K562 (cell line): ENCODE results near the gene RAB21. TPM values are rescaled to one million over a fixed set of nuclear protein-coding genes. Genes with fewer than 3 reads are reported as not detected.

Experiments
- BCOR ChIP-seq: fragments of 450-650 bp; IDR thresholded peaks from 2 replicates; pipeline ENCODE4 v1.6.1; 2016
- CCNT2 ChIP-seq: IDR thresholded peaks from 2 replicates; pipeline ENCODE4 v1.6.1; 2011; ENCODE audit warnings: borderline replicate concordance, low read depth, mild to moderate bottlenecking, moderate library complexity, mixed read lengths, low read length; ENCODE audit not compliant: insufficient read length; ENCODE audit errors: extremely low read depth
- HDAC1 ChIP-seq, 2 experiments: fragments of 450-650 bp; IDR thresholded peaks; 2 replicates each; pipeline ENCODE4 v1.6.1; 2016 to 2017; ENCODE audit warnings: inconsistent platforms in 1 of 2, mild to moderate bottlenecking in 1 of 2, moderate library complexity in 1 of 2
- MAFG ChIP-seq: fragments of 450-650 bp; conservative IDR thresholded peaks from 2 replicates; pipeline ENCODE4 v1.6.1; 2016; ENCODE audit warnings: missing genetic modification characterization, missing compliant biosample characterization
- MIER1 ChIP-seq: fragments of 450-650 bp; IDR thresholded peaks from 2 replicates; pipeline ENCODE4 v1.6.1; 2016; ENCODE audit warnings: antibody characterized with exemption, mild to moderate bottlenecking, low read depth
- PRPF4 ChIP-seq: fragments of 200-400 bp; formaldehyde crosslinking; IDR thresholded peaks from one replicate; pipeline ENCODE4 v1.6.1; 2017; ENCODE audit warnings: low read length, low read depth, mild to moderate bottlenecking; ENCODE audit not compliant: insufficient read depth, poor library complexity, severe bottlenecking
- SRSF3 ChIP-seq: fragments of 200-400 bp; formaldehyde crosslinking; IDR thresholded peaks from 2 replicates; pipeline ENCODE4 v1.6.1; 2016; ENCODE audit warnings: mild to moderate bottlenecking, low read length, moderate library complexity; ENCODE audit not compliant: insufficient read depth
- TAL1 ChIP-seq: fragments of 450-650 bp; IDR thresholded peaks from 2 replicates; pipeline ENCODE4 v1.6.1; 2016; ENCODE audit warnings: mild to moderate bottlenecking
- ZKSCAN1 ChIP-seq: fragments of 150-350 bp; IDR thresholded peaks from 2 replicates; pipeline ENCODE4 v1.6.1; 2016; ENCODE audit warnings: low read depth, low read length
- ZKSCAN3 ChIP-seq: fragments of 250-450 bp; sonication (Bioruptor Pico); IDR thresholded peaks from 2 replicates; pipeline ENCODE4 v1.4.0; 2020
- ZNF274 ChIP-seq: IDR thresholded peaks from 2 replicates; pipeline ENCODE4 v1.6.1; 2011; ENCODE audit warnings: low read depth, mild to moderate bottlenecking, low read length, moderate library complexity, borderline replicate concordance
- ZNF76 ChIP-seq: fragments of 250-450 bp; sonication (Bioruptor Pico); IDR thresholded peaks from 2 replicates; pipeline ENCODE4 v1.4.0; 2020; ENCODE audit warnings: mild to moderate bottlenecking, moderate library complexity, borderline replicate concordance
- polyA plus RNA-seq, 8 experiments: library from polyadenylated mRNA; depleted of rRNA in 4 of 8; stranded (reverse) in 5 of 8; unstranded in 3 of 8; fragments of >200 nt; fragmentation: Nextera tagmentation in 2 of 8; fragmentation: Illumina TruSeq in 1 of 8; extraction: Ambion mirVana in 2 of 8; extraction: Trizol in 1 of 8; gene quantifications; 2 replicates each; pipeline versions ENCODE4 v1.2.1 to v1.2.3, GENCODE V29; 2011 to 2014; ENCODE audit warnings: inconsistent platforms in 1 of 8, missing spikeins in 1 of 8
- total RNA-seq, 7 experiments: library from RNA; depleted of rRNA in 6 of 7; stranded (reverse); fragments of >200 nt in 6 of 7; fragmentation: Illumina TruSeq in 2 of 7; extraction: Trizol in 2 of 7; gene quantifications; 2 replicates each; pipeline versions ENCODE4 v1.2.1 to v1.2.3, GENCODE V29; 2011 to 2021; ENCODE audit warnings: low replicate concordance in 1 of 7
- TF ChIP-seq, protein P1 (sequence below): conservative IDR thresholded peaks from 2 replicates; pipeline ENCODE4 v1.6.1; 2011; ENCODE audit warnings: low read depth, mild to moderate bottlenecking, low read length; ENCODE audit not compliant: control insufficient read depth
- TF ChIP-seq, protein P2 (sequence below): fragments of 250-450 bp; sonication (Bioruptor Pico); IDR thresholded peaks from 2 replicates; pipeline ENCODE4 v1.4.0; 2020; ENCODE audit warnings: mild to moderate bottlenecking, moderate library complexity
- TF ChIP-seq, protein P3 (sequence below): sonication (generic); formaldehyde crosslinking; IDR thresholded peaks from 2 replicates; pipeline ENCODE4 v1.9.0; 2022; ENCODE audit warnings: mild to moderate bottlenecking, missing genetic modification reagents
- TF ChIP-seq, protein P4 (sequence below): fragments of 450-650 bp; IDR thresholded peaks from one replicate; pipeline ENCODE4 v1.6.1; 2018; ENCODE audit warnings: mild to moderate bottlenecking, moderate library complexity; ENCODE audit not compliant: partially characterized antibody
- TF ChIP-seq, protein P5 (sequence below): sonication (generic); formaldehyde crosslinking; IDR thresholded peaks from 2 replicates; pipeline ENCODE4 v1.8.0; 2022; ENCODE audit warnings: mild to moderate bottlenecking, missing genetic modification reagents
- TF ChIP-seq, protein P6 (sequence below): fragments of 250-450 bp; sonication (Bioruptor Pico); IDR thresholded peaks from 2 replicates; pipeline ENCODE4 v1.5.0; 2021
- TF ChIP-seq, protein P7 (sequence below): sonication (generic); formaldehyde crosslinking; IDR thresholded peaks from 2 replicates; pipeline ENCODE4 v1.8.1; 2023; ENCODE audit warnings: mild to moderate bottlenecking, missing genetic modification reagents

RAB21 gene
- total and polyA plus RNA-seq, 9 of the 15 experiments (the other 6 are each of a cell fraction or from before 2014, with no cell fraction given) = 5.3 to 45.6 (median 19.6) TPM

DNA sequence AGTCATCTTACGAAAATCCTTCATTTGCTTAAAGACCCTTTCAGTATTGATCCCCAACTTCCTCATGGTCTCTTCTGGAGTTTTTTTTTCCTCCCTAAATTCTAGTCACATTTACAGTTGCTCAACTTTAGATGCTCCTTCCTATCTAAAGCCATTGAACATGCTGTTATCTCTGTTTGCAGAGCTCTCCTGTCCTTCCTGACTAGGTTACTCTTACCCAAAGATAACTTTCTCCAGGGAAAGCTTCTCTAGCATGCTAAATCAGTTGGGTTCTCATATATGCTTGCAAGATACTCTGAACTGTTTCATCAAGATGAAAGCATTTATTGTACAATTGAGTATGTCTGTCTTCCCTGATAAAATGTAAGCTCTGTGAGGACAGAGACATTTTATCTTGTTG lies 1.8 kb upstream of the RAB21 start (continued):
- TF ChIP-seq, protein P1, sequence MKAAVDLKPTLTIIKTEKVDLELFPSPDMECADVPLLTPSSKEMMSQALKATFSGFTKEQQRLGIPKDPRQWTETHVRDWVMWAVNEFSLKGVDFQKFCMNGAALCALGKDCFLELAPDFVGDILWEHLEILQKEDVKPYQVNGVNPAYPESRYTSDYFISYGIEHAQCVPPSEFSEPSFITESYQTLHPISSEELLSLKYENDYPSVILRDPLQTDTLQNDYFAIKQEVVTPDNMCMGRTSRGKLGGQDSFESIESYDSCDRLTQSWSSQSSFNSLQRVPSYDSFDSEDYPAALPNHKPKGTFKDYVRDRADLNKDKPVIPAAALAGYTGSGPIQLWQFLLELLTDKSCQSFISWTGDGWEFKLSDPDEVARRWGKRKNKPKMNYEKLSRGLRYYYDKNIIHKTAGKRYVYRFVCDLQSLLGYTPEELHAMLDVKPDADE = no peak
- TF ChIP-seq MIER1 = no peak
- TF ChIP-seq TAL1 = peak; percentile 96
- TF ChIP-seq, protein P2, sequence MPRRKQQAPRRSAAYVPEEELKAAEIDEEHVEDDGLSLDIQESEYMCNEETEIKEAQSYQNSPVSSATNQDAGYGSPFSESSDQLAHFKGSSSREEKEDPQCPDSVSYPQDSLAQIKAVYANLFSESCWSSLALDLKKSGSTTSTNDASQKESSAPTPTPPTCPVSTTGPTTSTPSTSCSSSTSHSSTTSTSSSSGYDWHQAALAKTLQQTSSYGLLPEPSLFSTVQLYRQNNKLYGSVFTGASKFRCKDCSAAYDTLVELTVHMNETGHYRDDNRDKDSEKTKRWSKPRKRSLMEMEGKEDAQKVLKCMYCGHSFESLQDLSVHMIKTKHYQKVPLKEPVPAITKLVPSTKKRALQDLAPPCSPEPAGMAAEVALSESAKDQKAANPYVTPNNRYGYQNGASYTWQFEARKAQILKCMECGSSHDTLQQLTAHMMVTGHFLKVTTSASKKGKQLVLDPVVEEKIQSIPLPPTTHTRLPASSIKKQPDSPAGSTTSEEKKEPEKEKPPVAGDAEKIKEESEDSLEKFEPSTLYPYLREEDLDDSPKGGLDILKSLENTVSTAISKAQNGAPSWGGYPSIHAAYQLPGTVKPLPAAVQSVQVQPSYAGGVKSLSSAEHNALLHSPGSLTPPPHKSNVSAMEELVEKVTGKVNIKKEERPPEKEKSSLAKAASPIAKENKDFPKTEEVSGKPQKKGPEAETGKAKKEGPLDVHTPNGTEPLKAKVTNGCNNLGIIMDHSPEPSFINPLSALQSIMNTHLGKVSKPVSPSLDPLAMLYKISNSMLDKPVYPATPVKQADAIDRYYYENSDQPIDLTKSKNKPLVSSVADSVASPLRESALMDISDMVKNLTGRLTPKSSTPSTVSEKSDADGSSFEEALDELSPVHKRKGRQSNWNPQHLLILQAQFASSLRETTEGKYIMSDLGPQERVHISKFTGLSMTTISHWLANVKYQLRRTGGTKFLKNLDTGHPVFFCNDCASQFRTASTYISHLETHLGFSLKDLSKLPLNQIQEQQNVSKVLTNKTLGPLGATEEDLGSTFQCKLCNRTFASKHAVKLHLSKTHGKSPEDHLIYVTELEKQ (CRISPR knock-in tag) = no peak
- peak; percentile 37 for TF ChIP-seq CCNT2
- TF ChIP-seq ZKSCAN3 (CRISPR knock-in tag) = no peak
- TF ChIP-seq BCOR = peak; percentile 57; the same call in 1 of the 2 replicates
- TF ChIP-seq, protein P3, sequence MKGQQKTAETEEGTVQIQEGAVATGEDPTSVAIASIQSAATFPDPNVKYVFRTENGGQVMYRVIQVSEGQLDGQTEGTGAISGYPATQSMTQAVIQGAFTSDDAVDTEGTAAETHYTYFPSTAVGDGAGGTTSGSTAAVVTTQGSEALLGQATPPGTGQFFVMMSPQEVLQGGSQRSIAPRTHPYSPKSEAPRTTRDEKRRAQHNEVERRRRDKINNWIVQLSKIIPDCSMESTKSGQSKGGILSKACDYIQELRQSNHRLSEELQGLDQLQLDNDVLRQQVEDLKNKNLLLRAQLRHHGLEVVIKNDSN (CRISPR knock-in tag) = no peak
- no peak for TF ChIP-seq MAFG (tag)
- no peak for TF ChIP-seq ZNF274
- TF ChIP-seq, protein P4, sequence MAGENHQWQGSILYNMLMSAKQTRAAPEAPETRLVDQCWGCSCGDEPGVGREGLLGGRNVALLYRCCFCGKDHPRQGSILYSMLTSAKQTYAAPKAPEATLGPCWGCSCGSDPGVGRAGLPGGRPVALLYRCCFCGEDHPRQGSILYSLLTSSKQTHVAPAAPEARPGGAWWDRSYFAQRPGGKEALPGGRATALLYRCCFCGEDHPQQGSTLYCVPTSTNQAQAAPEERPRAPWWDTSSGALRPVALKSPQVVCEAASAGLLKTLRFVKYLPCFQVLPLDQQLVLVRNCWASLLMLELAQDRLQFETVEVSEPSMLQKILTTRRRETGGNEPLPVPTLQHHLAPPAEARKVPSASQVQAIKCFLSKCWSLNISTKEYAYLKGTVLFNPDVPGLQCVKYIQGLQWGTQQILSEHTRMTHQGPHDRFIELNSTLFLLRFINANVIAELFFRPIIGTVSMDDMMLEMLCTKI = no peak
- TF ChIP-seq, protein P5, sequence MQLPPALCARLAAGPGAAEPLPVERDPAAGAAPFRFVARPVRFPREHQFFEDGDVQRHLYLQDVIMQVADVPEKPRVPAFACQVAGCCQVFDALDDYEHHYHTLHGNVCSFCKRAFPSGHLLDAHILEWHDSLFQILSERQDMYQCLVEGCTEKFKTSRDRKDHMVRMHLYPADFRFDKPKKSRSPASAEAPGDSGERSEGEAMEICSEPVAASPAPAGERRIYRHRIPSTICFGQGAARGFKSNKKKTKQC (CRISPR knock-in tag) = no peak
- TF ChIP-seq ZKSCAN1 = no peak
- no peak for TF ChIP-seq PRPF4
- peak; percentile 69 to 95; a peak in 3 of 4 replicates for TF ChIP-seq HDAC1 (IDR thresholded peaks at IDR 0.05)
- TF ChIP-seq SRSF3 = no peak
- TF ChIP-seq, protein P6, sequence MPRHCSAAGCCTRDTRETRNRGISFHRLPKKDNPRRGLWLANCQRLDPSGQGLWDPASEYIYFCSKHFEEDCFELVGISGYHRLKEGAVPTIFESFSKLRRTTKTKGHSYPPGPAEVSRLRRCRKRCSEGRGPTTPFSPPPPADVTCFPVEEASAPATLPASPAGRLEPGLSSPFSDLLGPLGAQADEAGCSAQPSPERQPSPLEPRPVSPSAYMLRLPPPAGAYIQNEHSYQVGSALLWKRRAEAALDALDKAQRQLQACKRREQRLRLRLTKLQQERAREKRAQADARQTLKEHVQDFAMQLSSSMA (CRISPR knock-in tag) = no peak
- TF ChIP-seq ZNF76 (CRISPR knock-in tag) = no peak
- TF ChIP-seq, protein P7, sequence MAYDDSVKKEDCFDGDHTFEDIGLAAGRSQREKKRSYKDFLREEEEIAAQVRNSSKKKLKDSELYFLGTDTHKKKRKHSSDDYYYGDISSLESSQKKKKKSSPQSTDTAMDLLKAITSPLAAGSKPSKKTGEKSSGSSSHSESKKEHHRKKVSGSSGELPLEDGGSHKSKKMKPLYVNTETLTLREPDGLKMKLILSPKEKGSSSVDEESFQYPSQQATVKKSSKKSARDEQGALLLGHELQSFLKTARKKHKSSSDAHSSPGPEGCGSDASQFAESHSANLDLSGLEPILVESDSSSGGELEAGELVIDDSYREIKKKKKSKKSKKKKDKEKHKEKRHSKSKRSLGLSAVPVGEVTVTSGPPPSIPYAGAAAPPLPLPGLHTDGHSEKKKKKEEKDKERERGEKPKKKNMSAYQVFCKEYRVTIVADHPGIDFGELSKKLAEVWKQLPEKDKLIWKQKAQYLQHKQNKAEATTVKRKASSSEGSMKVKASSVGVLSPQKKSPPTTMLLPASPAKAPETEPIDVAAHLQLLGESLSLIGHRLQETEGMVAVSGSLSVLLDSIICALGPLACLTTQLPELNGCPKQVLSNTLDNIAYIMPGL (CRISPR knock-in tag) = no peak
